ENCODE results near the gene MXD3.

The MXD3 gene

GRCh38 chr5:177354711-177355110, 43.0 kb upstream of the MXD3 start:
- Histone ChIP-seq H3K9me3 (ENCODE audit: control insufficient read depth, insufficient read depth, low read depth, low read length) (peaks cover 3% of the 10 kb centered on the region; the same call in 1 of the 2 replicates), H3K27ac (ENCODE audit: low read depth, low read length) (no peak overlapping the region), H3K4me3 (ENCODE audit: low read depth, low read length) (no peak overlapping the region), H3K27me3 (ENCODE audit: control insufficient read depth, insufficient read depth, low read length) (peaks cover 9% of the 10 kb centered on the region; the same call in 1 of the 2 replicates), H3K9ac (ENCODE audit: low read length) (no peak overlapping the region), H3K36me3 (ENCODE audit: control insufficient read depth, insufficient read depth, low read length) (peaks cover 4% of the 10 kb centered on the region; the same call in 1 of the 2 replicates), H3K4me1 (ENCODE audit: control insufficient read depth, insufficient read depth, low read length) (peaks cover 16% of the 10 kb centered on the region)

- H3K4me1 ChIP-seq (ENCODE audit: control insufficient read depth, insufficient read depth, low read length): peaks cover 20% of the 10 kb centered on the region
- H3K4me3 ChIP-seq (ENCODE audit: low read depth, low read length): no peak overlapping the region
- H3K27ac ChIP-seq (ENCODE audit: low read depth, low read length): no peak overlapping the region
- no peak overlapping the region for H3K9ac ChIP-seq (ENCODE audit: low read length)
- H3K36me3 ChIP-seq (ENCODE audit: control insufficient read depth, insufficient read depth, low read length): peaks cover 8% of the 10 kb centered on the region; the same call in 1 of the 2 replicates
- H3K27me3 ChIP-seq (ENCODE audit: control insufficient read depth, insufficient read depth, low read length): 0 out of 2 replicates have a peak, but pooled peaks cover 9% of the 10 kb centered on the region
- H3K9me3 ChIP-seq (ENCODE audit: control insufficient read depth, insufficient read depth, low read depth, low read length): peaks cover 3% of the 10 kb centered on the region; the same call in 1 of the 2 replicates
Observed at GRCh38 chr5:177354256-177354655, 42.6 kb upstream of the MXD3 start.

- Histone ChIP-seq H3K27ac (ENCODE audit: low read depth, low read length) (no peak overlapping the region), H3K27me3 (ENCODE audit: control insufficient read depth, insufficient read depth, low read length) (0 out of 2 replicates have a peak, but pooled peaks cover 9% of the 10 kb centered on the region), H3K36me3 (ENCODE audit: control insufficient read depth, insufficient read depth, low read length) (peaks cover 15% of the 10 kb centered on the region), H3K4me1 (ENCODE audit: control insufficient read depth, insufficient read depth, low read length) (peaks cover 25% of the 10 kb centered on the region), H3K9ac (ENCODE audit: low read length) (no peak overlapping the region), H3K9me3 (ENCODE audit: control insufficient read depth, insufficient read depth, low read depth, low read length) (peaks cover 3% of the 10 kb centered on the region; the same call in 1 of the 2 replicates), H3K4me3 (ENCODE audit: low read depth, low read length) (no peak overlapping the region)
Observed at GRCh38 chr5:177353093-177353492, 41.4 kb upstream of the MXD3 start.

DNA sequence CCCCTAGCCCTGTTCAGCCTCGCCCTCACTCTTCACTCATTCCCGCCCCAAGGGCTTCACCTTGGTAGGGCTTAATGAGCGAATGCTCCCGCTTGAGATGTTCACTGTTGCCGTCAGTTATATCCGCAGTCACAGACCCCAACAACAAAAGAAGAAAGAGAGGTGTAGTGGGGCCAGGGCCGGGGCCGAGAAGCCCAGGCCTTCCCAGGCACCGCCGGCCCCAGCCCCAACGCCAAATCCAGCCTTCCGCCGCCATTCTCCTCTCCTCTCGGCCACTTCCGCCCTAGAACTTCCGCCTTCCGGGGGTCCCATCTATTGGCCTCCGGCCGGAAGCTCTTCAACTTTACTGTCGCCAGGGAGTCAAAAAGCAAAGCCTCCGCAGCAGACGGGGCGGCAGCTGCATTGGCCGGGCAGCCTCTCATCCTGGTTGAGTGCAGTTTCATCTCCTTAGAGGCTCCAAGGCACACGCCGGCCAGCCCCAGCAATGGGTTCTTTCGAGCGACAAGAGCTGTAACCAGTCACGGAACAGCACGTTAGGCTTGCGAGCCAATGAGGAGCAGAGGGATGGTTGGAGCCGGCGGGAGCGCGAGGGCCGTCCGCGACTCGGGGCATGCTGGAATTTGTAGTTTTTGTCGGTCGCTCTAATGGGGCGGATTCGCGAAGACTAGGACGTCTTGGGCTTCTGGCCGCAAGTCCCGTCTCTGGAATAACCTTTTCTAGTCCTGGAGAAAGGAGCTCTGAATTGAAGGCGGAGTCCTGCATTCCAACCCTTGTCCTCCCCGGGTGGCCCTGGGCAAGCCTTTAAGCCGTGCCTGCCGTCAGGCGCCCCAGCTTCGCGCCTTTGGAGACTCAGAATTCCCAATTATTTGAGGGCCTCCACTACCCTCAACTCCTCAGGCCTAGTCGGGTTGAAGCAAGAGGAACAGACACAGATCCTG, 40.0 kb upstream of the MXD3 start, which contains the start of gene LMAN2:
LMAN2 (minus strand) TSS at position 277 of the 938 bp plus-strand sequence; CDS start at position 256, 21 bp downstream.
- H3K9ac ChIP-seq (ENCODE audit: low read length): peak within 1 kb of the TSS; percentile 95
- peak within 1 kb of the TSS; percentile 95 for H3K4me3 ChIP-seq (ENCODE audit: low read depth, low read length)
- peak within 1 kb of the TSS; percentile 98 for H3K27ac ChIP-seq (ENCODE audit: low read depth, low read length)
- H3K27me3 ChIP-seq (ENCODE audit: control insufficient read depth, insufficient read depth, low read length): 0 out of 2 replicates have a peak, but pooled peaks cover 9% of the 10 kb centered on the region
- H3K4me1 ChIP-seq (ENCODE audit: control insufficient read depth, insufficient read depth, low read length): peaks cover 25% of the 10 kb centered on the region
- peaks cover 3% of the 10 kb centered on the region; the same call in 1 of the 2 replicates for H3K9me3 ChIP-seq (ENCODE audit: control insufficient read depth, insufficient read depth, low read depth, low read length)
- peaks cover 26% of the 10 kb centered on the region for H3K36me3 ChIP-seq (ENCODE audit: control insufficient read depth, insufficient read depth, low read length)

DNA sequence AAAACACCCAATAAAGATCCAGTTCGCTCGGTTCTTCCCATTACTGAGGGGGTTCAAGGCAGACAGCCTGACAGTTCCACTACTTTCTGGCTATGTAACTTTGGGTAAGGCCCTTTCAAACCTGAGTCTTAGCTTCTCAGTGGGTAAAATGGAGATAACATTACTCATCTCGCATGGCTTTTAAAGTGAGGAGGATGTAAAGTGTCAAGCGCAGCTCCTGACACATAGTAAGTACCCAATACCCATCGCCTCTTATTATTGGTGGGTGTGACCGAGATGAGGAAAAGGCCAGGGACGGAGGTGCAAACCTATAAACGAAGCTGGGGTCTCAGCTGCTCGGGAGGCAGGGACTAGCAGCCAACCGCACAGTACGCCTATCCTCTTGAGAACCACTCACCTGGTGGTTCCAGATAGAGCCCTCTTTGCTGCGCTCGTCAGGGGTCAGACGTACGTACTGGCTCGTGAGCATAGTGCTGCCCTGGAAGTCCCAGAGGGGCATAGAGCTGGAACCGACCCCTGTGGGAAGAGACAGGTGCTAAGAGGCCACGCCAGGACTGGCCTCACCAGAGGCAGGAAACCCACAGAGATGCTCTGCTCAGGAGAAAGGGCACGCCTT, 39.2 kb upstream of the MXD3 start:
- H3K9ac ChIP-seq (ENCODE audit: low read length): peak overlapping the region; percentile 95
- H3K27ac ChIP-seq (ENCODE audit: low read depth, low read length): peak overlapping the region; percentile 98; the same call in 1 of the 2 replicates
- peak overlapping the region; percentile 95 for H3K4me3 ChIP-seq (ENCODE audit: low read depth, low read length)
- H3K27me3 ChIP-seq (ENCODE audit: control insufficient read depth, insufficient read depth, low read length): 0 out of 2 replicates have a peak, but pooled peaks cover 9% of the 10 kb centered on the region
- H3K36me3 ChIP-seq (ENCODE audit: control insufficient read depth, insufficient read depth, low read length): peaks cover 26% of the 10 kb centered on the region
- peaks cover 25% of the 10 kb centered on the region for H3K4me1 ChIP-seq (ENCODE audit: control insufficient read depth, insufficient read depth, low read length)
- H3K9me3 ChIP-seq (ENCODE audit: control insufficient read depth, insufficient read depth, low read depth, low read length): peaks cover 3% of the 10 kb centered on the region; the same call in 1 of the 2 replicates

GRCh38 chr5:177349762-177350161, 38.1 kb upstream of the MXD3 start:
- no peak overlapping the region for H3K9ac ChIP-seq (ENCODE audit: low read length)
- no peak overlapping the region for H3K27ac ChIP-seq (ENCODE audit: low read depth, low read length)
- 0 out of 2 replicates have a peak, but pooled peaks cover 4% of the 10 kb centered on the region for H3K27me3 ChIP-seq (ENCODE audit: control insufficient read depth, insufficient read depth, low read length)
- peak overlapping the region; percentile 95 for H3K4me3 ChIP-seq (ENCODE audit: low read depth, low read length)
- H3K36me3 ChIP-seq (ENCODE audit: control insufficient read depth, insufficient read depth, low read length): peaks cover 28% of the 10 kb centered on the region
- peaks cover 25% of the 10 kb centered on the region for H3K4me1 ChIP-seq (ENCODE audit: control insufficient read depth, insufficient read depth, low read length)
- no peaks in the 10 kb centered on the region for H3K9me3 ChIP-seq (ENCODE audit: control insufficient read depth, insufficient read depth, low read depth, low read length)

DNA sequence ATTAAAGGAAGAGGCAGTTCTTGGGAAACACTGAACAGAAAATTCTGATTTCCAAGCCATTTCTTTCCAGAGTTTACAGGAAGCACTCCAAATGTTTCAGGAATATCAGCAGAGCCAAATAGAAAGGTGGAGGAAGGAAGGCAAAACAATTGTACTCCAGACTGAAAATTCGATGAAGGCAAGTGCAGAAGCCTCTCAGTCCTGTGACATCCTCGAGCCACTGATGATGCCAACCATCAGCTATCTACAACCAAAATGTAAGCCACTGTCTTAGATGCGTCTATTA, 37.6 kb upstream of the MXD3 start:
- H3K27me3 ChIP-seq (ENCODE audit: control insufficient read depth, insufficient read depth, low read length): no peaks in the 10 kb centered on the region
- H3K9me3 ChIP-seq (ENCODE audit: control insufficient read depth, insufficient read depth, low read depth, low read length): no peaks in the 10 kb centered on the region
- peaks cover 29% of the 10 kb centered on the region for H3K36me3 ChIP-seq (ENCODE audit: control insufficient read depth, insufficient read depth, low read length)
- no peak overlapping the region for H3K9ac ChIP-seq (ENCODE audit: low read length)
- no peak overlapping the region for H3K27ac ChIP-seq (ENCODE audit: low read depth, low read length)
- peak overlapping the region; percentile 95; the same call in 1 of the 2 replicates for H3K4me3 ChIP-seq (ENCODE audit: low read depth, low read length)
- H3K4me1 ChIP-seq (ENCODE audit: control insufficient read depth, insufficient read depth, low read length): peaks cover 25% of the 10 kb centered on the region

- no peak overlapping the region for H3K9ac ChIP-seq (ENCODE audit: low read length)
- H3K4me1 ChIP-seq (ENCODE audit: control insufficient read depth, insufficient read depth, low read length): peaks cover 25% of the 10 kb centered on the region
- peaks cover 34% of the 10 kb centered on the region for H3K36me3 ChIP-seq (ENCODE audit: control insufficient read depth, insufficient read depth, low read length)
- H3K9me3 ChIP-seq (ENCODE audit: control insufficient read depth, insufficient read depth, low read depth, low read length): no peaks in the 10 kb centered on the region
- H3K27ac ChIP-seq (ENCODE audit: low read depth, low read length): no peak overlapping the region
- no peak overlapping the region for H3K4me3 ChIP-seq (ENCODE audit: low read depth, low read length)
- no peaks in the 10 kb centered on the region for H3K27me3 ChIP-seq (ENCODE audit: control insufficient read depth, insufficient read depth, low read length)
Observed at GRCh38 chr5:177347699-177348098, 36.0 kb upstream of the MXD3 start.

DNA sequence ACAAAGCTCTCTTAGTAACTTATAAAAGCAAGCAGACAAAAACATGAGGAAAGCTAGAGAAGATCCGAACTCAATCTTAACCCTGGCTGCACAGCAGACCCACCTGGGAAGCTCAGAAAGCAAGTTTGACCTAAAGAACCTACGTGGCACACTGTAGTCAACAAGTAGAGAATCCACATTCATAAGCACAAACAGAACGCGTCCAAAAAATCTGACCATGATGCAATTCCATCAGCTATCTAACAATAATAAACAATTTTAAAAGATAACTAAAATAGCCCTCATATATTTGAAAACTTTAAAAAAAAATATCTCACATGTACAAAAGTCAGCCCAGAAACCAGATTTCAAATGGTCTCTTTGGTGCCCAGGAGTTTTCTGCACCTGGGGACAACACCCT, 35.1 kb upstream of the MXD3 start:
- no peaks in the 10 kb centered on the region for H3K9me3 ChIP-seq (ENCODE audit: control insufficient read depth, insufficient read depth, low read depth, low read length)
- peaks cover 21% of the 10 kb centered on the region for H3K4me1 ChIP-seq (ENCODE audit: control insufficient read depth, insufficient read depth, low read length)
- H3K27me3 ChIP-seq (ENCODE audit: control insufficient read depth, insufficient read depth, low read length): no peaks in the 10 kb centered on the region
- no peak overlapping the region for H3K27ac ChIP-seq (ENCODE audit: low read depth, low read length)
- H3K36me3 ChIP-seq (ENCODE audit: control insufficient read depth, insufficient read depth, low read length): peaks cover 34% of the 10 kb centered on the region
- H3K9ac ChIP-seq (ENCODE audit: low read length): no peak overlapping the region
- no peak overlapping the region for H3K4me3 ChIP-seq (ENCODE audit: low read depth, low read length)

DNA sequence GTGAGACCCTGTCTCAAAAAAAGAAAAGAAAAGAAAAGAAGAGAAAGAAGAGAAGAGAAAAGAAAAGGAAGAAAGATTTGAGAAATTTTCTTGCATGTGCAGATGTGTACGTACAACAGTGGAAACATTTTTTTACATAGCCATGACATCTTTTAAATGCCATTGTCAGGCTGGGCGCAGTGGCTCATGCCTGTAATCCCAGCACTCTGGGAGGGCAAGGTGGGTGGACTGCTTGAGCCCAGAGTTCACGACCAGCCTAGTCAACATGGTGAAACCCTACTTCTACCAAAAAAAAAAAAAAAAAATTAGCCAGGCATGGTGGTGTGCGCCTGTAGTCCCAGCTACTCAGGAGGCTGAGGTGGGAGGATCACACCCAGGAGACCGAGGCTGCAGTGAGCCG, 33.2 kb upstream of the MXD3 start:
- Histone ChIP-seq H3K9ac (ENCODE audit: low read length) (no peak overlapping the region), H3K27me3 (ENCODE audit: control insufficient read depth, insufficient read depth, low read length) (no peaks in the 10 kb centered on the region), H3K27ac (ENCODE audit: low read depth, low read length) (no peak overlapping the region), H3K4me1 (ENCODE audit: control insufficient read depth, insufficient read depth, low read length) (peaks cover 15% of the 10 kb centered on the region; the same call in 1 of the 2 replicates), H3K4me3 (ENCODE audit: low read depth, low read length) (no peak overlapping the region), H3K36me3 (ENCODE audit: control insufficient read depth, insufficient read depth, low read length) (peaks cover 38% of the 10 kb centered on the region), H3K9me3 (ENCODE audit: control insufficient read depth, insufficient read depth, low read depth, low read length) (no peaks in the 10 kb centered on the region)

DNA sequence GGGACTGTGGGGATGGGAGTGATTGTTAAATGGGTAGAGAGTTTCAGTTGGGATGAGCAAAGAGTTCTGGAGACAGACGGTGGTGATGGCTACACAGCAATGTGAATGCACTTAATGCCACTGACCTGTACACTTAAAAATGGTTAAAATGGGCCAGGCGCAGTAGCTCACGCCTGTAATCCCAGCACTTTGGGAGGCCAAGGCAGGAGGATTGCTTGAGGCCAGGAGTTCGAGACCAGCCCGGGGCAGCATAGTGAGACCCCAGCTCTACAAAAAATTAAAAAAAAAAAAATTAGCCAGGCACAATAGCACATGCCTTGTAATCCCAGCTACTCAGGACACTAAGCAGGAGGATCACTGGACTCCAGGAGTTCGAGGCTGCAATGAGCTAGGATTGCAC, 32.1 kb upstream of the MXD3 start:
- Histone ChIP-seq H3K36me3 (ENCODE audit: control insufficient read depth, insufficient read depth, low read length) (peaks cover 29% of the 10 kb centered on the region), H3K9me3 (ENCODE audit: control insufficient read depth, insufficient read depth, low read depth, low read length) (no peaks in the 10 kb centered on the region), H3K4me1 (ENCODE audit: control insufficient read depth, insufficient read depth, low read length) (peaks cover 13% of the 10 kb centered on the region; the same call in 1 of the 2 replicates), H3K9ac (ENCODE audit: low read length) (no peak overlapping the region), H3K4me3 (ENCODE audit: low read depth, low read length) (no peak overlapping the region), H3K27ac (ENCODE audit: low read depth, low read length) (no peak overlapping the region), H3K27me3 (ENCODE audit: control insufficient read depth, insufficient read depth, low read length) (no peaks in the 10 kb centered on the region)
